HG02571 (cell line): ENCODE results near the gene RRM2.

ENCODE experiments used
- ATAC-seq: cut with Tn5 transposase; IDR thresholded peaks from one replicate; pipeline ENCODE4 v1.9.1; 2021; ENCODE audit warnings: mild to moderate bottlenecking, moderate library complexity; ENCODE audit not compliant: unreplicated experiment

Gene RRM2

DNA sequence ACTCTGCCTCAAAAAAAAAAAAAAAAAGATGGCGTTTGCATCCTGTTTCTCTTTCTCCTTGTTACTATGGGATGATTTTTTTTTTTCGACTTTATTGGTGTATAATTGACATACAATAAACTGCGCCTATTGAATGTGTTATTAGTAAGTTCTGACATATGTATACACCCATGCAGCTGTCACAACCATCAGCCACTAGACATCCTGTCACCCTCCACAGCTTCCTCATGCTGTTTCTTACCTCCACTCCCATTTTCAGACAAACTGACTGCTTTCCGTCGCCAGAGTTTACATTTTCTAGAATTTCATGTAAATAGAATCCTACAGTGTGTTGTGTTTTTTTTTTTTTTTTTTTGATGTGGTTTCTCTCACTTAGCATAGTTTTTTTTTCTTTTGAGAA, 27.9 kb downstream of the RRM2 start:
- ATAC-seq = no peak

DNA sequence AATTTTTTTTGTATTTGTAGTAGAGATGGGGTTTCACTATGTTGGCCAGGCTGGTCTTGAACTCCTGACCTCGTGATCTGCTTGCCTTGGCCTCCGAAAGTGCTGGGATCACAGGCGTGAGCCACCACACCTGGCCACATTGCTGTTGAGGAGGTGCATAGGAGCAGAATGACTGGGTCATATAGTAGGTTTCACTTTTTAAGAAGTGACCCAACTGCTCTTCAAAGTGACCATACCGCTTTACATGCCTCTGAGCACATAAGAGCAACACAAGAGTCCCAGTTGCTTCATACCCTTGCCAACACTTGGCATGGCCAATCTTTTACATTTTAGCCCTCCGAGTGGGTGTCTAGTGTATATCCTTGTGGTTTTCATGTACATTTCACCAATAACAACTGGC, 28.9 kb downstream of the RRM2 start:
- no peak for ATAC-seq

DNA sequence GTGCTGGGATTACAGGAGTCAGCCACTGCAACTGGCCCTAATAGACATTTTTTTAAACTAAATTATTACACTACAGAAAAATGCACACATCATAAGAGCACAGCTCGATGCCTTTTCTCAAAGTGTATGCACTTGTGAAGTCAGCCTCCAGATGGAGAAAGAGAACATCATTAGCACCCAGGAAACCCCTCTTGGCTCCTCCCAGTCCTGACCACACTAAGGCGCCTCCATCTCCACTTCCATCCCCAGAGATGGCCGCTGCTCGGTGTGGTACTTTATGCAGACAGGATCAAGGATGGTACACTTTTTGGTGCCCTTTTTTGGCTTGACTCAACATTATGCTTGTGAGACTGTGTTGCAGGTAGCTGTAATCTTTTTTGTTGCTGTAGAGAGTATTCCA, 34.8 kb downstream of the RRM2 start:
- no peak for ATAC-seq

DNA sequence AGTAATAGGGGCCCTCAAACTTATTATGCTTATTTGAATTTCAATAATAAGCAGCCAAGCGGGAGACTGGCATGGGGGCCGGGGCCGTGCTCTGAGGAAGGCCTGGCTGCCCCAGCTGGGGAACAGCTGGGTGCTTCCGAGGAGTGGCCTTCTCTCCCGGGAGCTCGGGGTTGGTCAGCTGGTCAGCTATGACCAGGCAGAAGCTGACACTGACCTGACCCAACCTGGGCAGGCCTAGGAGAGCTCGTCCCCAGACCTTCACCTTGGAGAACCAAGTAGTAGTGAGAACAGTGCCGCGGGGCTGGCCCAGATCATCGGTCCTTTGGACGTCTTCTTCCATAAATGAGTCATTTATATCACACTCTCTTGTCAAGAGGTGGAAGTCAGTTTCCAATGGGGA, 36.1 kb downstream of the RRM2 start:
- ATAC-seq = no peak

DNA sequence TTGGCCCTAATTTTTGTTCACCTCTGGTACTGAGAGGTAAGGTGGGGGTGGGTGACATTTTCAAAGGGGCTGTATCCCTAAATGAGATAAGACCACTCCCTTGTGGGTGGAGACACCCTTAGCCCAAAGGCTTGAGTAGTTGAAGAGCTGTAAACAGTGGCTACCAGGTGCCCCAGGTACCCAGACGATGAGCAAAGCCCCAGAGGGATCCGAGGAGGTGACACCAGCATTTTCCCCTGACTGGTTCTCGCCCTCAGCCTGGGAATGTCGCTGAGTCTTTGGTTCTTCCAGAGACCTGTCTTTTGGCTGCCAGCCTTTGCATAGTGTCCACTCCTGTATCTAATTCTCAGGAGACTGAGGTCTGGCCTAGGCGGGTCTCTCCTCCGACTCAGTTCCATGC, 36.5 kb downstream of the RRM2 start:
- no peak for ATAC-seq

DNA sequence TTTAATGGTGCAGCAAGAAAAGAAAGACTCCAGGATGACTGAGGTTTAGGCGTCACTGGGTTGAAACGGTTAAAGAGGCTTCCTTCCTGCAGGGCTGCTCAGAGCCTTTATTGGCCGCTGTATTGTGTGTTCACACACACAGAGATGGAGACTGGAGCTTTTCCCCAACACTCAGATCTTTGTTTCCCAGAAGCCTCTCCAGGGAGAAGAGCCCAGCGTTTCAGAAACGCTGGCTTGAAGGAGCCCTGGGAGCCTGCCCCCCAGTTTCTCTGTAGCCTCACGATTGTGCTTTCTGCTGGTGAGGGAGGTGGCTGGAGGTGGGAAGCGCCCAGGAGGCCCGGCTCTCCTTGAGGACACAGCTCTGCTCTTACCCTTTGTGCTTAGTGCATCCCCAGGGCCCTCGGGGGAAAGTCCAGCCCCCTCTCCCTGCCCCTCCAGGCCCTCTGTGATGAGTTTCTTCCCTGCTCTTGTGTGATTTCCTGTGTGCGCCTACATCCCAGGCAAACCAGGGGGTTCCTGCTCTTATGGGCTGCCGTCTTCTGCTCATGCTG, 37.1 kb downstream of the RRM2 start:
- ATAC-seq = no peak

DNA sequence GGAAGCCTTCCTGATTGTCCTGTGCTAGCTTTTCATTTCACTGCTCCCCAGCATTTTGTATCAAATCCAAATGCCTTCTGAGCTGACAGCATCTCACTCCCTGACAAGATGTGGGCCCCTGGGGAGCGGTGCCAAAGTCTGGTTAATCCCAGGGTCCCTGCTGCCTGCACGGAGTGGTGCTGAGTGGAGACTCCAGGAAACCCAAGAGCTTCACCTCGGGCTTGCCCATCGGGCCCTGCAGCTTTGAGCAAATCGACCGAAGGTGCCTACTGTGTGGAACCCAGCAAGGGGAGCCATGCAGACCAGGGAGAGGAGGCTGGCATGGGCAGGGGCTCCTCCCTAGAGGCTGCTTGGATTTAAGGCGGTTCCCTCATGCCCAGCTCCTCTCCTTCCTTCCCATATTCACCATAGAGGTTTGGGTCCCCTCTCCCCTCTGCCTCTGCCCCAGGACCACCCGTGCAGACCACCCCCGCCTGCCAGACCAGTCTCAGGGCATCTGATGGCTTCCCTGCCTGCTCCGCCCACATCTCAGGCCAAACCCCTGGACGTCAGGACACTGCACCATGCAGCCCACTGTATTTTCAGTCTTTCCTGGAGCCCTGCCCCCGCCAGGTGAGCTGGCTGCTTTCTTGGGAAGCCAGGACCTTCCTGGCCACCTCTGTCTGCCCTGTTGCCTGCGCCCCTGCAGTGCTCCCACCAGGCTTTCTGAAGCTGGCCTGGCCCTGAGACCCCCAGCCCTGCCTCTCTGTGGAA, 37.8 kb downstream of the RRM2 start:
- ATAC-seq = no peak

DNA sequence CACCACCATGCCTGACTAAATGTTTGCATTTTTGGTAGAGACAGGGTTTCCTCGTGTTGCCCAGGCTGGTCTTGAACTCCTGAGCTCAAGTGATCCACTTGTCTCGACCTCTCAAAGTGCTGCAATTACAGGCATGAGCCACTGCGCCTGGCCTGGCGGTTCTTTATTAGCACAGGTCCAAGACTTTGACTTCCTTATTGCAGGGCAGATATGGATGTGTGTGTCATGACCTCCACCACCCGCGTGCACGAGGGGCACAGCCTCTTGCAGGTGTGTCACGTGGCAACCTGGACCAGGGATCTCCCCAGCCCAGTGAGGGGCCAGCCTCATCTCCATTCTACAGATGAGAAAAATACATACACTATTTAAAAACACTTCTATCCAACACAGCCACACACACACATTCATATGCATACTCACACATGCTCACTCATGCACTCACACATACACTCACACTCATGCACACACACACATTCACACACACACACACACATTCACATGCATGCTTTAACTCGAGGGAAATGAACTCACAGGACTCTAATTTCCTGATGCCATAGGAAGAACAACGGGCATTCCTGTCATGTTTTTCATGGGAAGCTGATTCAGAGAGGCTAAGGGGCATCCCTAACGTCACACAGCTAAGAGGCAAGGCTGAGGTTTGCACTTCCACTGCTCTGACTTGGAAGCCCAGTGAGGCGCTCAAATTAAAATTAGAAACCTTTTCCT, 38.8 kb downstream of the RRM2 start:
- ATAC-seq = no peak

DNA sequence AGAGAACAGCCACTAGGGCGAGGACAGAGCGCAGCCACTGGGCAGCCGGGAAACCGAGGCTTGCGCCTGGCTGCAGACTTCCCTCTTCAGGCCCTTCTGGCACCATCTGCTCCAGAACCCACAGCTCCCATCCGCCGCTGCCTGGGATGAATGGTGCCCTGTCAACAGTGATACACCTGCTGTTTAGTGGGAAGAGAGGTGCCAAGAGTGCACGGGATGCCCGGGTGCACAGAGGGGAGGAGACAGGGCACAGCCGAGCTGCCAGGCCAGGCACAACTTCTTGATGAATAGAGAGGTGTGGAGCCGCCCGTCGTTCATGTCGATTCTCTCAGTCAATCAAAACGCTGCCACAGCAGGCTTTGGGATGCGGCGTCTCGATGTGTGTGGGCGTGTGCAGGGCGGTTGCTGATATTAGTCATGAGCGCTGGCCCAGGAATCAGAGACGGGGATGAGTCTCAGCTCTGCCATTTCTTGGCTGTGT, 39.5 kb downstream of the RRM2 start:
- ATAC-seq = no peak

DNA sequence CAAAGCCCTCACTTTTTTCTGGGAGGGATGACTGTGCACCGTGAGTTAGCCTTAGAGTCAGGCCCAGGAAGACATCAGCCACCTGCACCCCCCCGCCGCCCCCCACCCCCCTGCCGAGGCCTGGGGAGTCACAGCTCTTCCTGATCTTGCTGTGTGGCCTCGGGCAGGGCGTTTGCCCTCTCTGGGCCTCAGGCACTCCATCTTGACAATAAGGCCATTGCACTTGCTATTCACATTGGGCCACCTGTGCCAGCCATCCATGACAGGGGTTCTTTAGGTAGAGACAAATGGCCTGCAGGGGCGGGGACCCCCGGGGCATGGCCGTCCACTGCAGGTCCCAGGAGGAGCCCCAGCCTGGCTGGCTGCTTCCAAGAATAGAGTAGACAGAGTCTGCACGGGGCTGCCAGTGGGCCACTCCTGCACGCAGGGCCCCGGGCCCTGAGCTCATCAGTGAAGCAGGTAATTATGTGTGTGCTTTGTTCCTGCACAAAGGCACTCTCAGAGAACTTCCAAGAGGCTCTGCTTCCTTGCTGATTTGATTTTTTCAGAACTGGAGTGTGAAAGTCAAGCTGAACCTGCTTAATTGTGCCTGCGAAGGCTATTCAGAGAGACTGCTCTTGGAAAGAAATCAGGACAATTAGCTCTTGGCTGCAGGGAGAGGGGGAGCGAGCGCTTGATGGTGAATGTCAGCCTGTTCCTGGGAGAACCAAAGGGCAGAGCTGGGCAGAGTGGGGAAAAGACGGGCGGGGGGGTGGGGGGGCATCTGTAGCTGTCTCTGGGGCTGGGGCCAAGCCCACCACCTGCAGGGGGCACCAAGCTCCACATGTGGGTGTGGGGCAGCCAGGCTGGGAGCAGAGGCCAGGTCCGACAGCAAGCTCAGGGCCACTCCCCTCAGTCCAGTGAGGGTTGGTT, 40.3 kb downstream of the RRM2 start:
- ATAC-seq = no peak

DNA sequence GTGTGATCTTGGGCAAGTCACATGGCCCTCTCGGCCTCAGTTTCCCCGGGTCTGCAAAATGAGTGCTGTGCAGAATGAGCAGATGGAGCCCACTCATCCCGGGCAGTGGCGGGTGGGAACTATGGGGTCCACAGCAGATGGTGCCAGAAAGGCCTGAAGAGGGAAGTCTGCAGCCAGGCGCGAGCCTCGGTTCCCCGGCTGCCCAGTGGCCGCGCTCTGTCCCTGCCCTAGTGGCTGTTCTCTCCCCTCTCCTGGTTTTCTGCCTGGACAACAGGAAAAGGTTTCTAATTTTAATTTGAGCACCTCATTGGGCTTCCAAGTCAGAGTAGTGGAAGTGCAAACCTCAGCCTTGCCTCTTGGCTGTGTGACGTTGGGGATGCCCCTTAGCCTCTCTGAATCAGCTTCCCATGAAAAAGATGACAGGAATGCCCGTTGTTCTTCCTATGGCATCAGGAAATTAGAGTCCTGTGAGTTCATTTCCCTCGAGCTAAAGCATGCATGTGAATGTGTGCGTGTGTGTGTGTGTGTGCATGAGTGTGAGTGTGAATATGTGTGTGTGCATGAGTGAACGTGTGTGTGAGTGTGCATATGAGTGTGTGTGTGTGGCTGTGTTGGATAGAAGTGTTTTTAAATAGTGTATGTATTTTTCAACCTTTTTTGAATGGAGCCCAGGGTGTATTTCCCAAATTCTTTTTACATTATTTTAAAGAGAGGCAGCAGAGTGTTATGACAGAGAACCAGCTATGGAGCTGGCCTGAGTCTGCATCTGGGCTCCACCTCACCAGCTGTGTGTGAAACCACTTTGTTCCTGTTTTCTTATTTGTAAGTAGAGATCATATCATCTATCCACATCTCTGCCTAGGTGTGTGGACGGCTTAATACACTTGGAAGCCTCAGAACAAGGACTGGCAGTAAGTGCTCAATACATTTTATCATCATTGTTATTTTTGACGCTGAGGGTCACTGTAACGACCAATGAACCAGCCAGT, 41.3 kb downstream of the RRM2 start:
- no peak for ATAC-seq

DNA sequence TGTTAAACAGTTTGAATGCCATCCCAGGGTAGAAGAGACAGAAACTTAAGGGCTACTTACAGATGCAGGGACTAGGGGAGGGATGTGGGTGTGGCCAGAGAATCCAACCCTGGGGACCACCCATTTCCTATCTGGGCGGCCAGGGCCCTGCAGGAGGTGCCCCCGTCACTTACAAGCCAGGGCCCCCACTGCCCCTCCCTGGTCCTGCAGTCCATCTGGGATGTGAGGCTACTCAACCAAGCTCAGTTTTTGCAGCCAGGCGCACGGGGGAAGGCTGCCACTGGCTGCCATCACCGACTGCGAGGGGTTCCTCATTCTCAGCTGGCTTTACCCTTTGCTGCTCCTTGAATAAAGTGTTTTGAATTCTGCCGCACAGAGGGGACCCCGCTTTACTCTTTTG, 42.1 kb downstream of the RRM2 start:
- ATAC-seq = no peak

DNA sequence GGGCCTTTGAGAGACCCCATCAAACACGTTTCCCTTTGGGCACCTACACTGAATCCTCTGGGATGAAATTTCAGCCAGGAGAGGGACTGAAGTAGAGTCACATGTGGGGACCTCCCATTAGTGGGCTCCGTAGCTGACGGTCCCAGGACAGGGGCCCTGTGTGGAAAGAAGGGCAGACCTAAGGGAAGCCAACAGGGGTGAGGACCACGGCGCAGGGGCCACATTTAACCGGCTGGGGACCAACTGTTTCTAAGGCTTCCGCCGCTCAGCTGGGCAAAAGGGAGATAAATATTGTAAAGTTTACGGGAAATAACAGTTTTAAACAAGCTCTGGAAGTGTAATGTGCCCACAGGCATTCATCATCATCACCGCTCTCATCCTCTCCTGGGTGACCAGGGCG, 42.7 kb downstream of the RRM2 start:
- no peak for ATAC-seq

DNA sequence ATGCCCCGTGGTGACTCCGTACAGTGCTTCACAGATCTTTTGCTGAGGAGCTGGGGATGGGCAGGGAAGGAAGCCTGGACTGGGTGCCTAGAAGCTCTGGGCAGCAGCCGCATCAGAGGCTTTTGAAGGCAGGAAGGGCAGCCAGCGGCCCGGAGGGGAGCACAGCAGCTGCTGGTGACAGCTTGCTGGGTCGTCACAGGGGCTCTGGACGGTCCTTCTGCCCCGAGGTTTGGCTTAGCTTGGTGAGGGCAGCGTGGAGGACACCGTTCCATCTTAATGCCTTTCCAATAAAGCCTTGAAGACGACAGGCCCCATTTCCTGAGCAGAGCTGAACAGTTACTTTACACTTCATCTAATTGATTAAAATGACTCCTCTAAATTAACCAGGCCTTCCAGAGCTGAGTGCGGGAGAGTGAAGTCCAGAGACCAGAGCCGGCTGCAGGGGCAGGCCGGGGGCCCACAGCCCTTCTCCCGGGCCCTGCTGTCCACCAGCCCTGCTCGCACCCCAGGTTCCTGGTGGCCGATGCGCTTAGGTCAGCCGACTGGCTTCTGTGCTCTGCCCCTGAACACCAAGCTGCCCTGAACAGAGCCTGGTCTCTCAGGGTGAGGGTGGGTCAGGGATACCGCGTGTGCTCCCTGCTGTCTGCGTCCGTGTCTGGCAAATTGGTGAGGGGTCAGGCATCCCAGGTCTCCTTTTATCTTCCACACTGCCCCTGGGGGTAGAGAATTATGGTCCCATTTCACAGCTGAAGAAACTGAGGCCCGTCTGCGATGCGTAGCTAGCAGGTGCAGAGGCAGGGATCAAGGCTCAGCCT, 43.5 kb downstream of the RRM2 start:
- no peak for ATAC-seq

DNA sequence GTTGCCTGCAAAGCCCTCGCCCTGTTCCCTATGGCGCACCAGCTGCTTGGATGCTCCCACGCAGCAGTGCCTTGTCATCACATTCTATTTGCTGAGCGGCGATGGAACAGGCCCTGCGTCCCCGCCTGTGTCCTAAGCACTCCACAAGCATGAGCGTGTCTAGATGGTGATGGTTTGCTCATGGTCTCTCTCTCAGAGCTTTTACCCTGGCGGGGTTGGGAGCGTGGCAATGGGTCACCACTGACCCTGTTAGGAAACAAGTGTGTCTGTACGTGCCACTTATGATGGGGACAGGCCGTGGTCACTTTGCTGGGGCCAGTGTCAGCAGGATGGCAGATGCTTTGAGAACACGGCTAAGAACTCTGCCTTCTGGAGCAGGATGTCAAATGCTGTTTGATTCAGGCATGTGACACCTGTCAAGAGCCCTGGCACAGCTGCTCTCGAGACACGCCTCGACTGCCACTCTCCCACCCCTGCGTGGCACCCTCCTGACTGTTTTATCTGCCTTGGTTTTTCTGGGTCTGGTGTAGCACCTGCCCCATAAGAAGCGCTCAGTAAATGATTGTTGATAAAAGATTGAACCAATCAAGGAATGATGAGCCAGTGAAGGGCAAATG, 44.2 kb downstream of the RRM2 start:
- no peak for ATAC-seq

DNA sequence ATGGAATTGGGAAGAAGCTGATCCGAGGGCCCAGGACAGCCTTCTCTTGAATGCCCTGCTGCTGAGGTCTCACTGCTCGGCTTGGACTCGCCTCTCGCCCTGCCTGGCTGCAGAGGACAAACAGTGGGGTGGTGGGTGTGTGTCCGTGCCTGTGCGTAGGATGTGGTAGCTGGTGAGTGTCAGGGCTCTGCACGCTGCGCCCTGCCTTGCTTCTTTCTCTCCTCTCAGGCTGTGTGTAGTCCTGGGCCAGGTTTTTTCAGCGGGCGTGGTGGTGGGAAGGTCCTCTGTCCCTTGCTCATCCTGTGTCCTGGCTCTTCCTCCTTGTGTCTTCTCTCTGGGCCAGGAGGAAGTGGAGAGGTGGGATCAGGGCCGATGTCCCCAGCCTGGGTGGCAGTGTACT, 44.8 kb downstream of the RRM2 start:
- no peak for ATAC-seq

DNA sequence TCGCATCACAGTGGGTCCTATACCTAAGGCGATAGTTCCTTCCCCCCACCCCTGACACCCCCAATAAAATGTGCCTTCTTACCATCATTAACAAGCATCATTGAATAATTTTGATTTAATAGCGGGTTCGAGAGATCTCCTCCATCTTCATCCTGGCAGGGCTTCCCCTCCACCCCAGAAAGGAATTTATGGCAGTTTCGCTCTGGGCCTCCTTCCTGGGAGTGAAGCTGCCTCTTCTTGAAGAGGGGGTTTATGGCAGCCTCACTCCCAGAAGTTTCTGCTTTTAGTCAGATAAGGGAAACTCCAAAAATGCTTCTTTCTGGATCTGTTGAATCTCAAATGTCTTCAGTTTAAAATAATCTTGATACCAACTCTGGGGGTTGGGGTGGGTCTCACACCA, 45.7 kb downstream of the RRM2 start:
- ATAC-seq = no peak

DNA sequence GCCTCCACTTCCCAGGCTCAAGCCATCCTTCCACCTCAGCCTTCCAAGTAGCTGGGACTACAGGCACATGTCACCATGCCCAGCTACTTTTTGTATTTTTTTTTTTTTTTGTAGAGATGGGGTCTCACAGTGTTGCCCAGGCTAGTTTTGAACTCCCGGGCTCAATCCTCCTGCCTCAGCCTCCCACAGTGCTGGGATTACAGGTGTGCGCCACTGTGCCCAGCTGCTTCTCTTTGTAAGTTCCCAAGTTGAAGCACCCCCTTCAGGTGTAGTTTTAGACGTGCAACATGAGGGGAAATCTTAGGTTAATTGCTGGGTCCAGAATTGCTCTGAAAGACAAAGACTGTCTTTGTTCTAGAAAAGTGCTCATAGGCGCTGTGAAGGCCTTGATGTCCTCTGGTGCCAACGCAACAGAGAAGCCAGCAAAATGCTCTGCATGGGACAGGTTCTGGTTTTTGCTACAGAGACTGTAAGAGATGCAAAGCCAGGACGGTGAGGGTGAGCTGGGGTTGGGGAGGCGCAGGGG, 46.6 kb downstream of the RRM2 start:
- no peak for ATAC-seq
